Panc1 (cell line): ENCODE measurements around the gene GSTM3. TPM values are rescaled to one million over a fixed set of nuclear protein-coding genes. Genes with fewer than 3 reads are reported as not detected.

ENCODE experiments used
- ATAC-seq: fragments of 200-7000 bp; cut with Tn5 transposase; 2 replicates; pipeline ENCODE4 v1.9.1; 2020; ENCODE audit warnings: mild to moderate bottlenecking, moderate library complexity
- BruUV-seq: library from RNA; stranded (reverse); fragments of 400-500 nt; replicated peaks from 2 replicates; lab custom pipeline; 2021; lab: Mats Ljungman, UMichigan
- CTCF ChIA-PET: fragments of 300-600 bp; sonication (Branson Sonifier 250); formaldehyde crosslinking; loops from one replicate; lab custom pipeline; 2022; ENCODE audit warnings: antibody characterized with exemption; lab: Charles Lee
- POLR2A ChIA-PET: fragments of 300-600 bp; sonication (Branson Sonifier 250); formaldehyde crosslinking; loops from one replicate; lab custom pipeline; 2022; ENCODE audit warnings: antibody characterized with exemption; lab: Charles Lee
- DNase-seq: peaks from one replicate; pipeline ENCODE4 v3.0.0-alpha.2; 2010; ENCODE audit warnings: low read depth, low spot score
- H3K27ac ChIP-seq: 2 replicates; pipeline ENCODE4 v1.5.1; 2011; ENCODE audit warnings: mild to moderate bottlenecking, low read length, inconsistent platforms
- H3K27me3 ChIP-seq: fragments of 200-500 bp; sonication (Bioruptor generic); 2 replicates; pipeline ENCODE4 v1.6.0; 2014; ENCODE audit warnings: low read length, inconsistent platforms; ENCODE audit not compliant: control insufficient read depth, insufficient read depth
- H3K36me3 ChIP-seq: fragments of 200-500 bp; sonication (Bioruptor generic); 2 replicates; pipeline ENCODE4 v1.5.1; 2014; ENCODE audit warnings: inconsistent platforms, mild to moderate bottlenecking, low read length, moderate library complexity; ENCODE audit not compliant: control insufficient read depth, insufficient read depth
- H3K4me1 ChIP-seq: 2 replicates; pipeline ENCODE4 v1.5.1; 2011; ENCODE audit warnings: inconsistent platforms, mild to moderate bottlenecking, low read length, moderate library complexity; ENCODE audit not compliant: control insufficient read depth, insufficient read depth
- H3K4me3 ChIP-seq, 2 experiments: 2 replicates each; pipeline ENCODE4 v1.5.1; 2011 to 2012; ENCODE audit warnings: low read depth in 2 of 2, low read length in 2 of 2, mild to moderate bottlenecking in 2 of 2, inconsistent platforms in 1 of 2, moderate library complexity in 1 of 2
- H3K9me3 ChIP-seq: fragments of 200-500 bp; sonication (Bioruptor generic); 2 replicates; pipeline ENCODE4 v1.5.1; 2014; ENCODE audit warnings: low read depth, mild to moderate bottlenecking, inconsistent platforms, low read length, moderate library complexity; ENCODE audit not compliant: control insufficient read depth, insufficient read depth
- CTCF ChIP-seq: fragments of 450-650 bp; IDR thresholded peaks from 2 replicates; pipeline ENCODE4 v1.5.1; 2017; ENCODE audit warnings: mild to moderate bottlenecking
- POLR2AphosphoS5 ChIP-seq: IDR thresholded peaks from 2 replicates; pipeline ENCODE4 v1.6.1; 2012; ENCODE audit warnings: mild to moderate bottlenecking, low read depth, low read length, moderate library complexity
- REST ChIP-seq, 2 experiments: IDR thresholded peaks; 2 replicates each; pipeline ENCODE4 v1.6.1; 2011 to 2012; ENCODE audit warnings: low read depth in 2 of 2, control low read depth in 1 of 2, low read length in 1 of 2, mild to moderate bottlenecking in 1 of 2, moderate library complexity in 1 of 2; ENCODE audit not compliant: insufficient read depth in 1 of 2
- SIN3A ChIP-seq: IDR thresholded peaks from 2 replicates; pipeline ENCODE4 v1.6.1; 2012; ENCODE audit warnings: low read depth, mild to moderate bottlenecking, low read length, moderate library complexity, borderline replicate concordance; ENCODE audit not compliant: insufficient read depth
- TCF7L2 ChIP-seq: IDR thresholded peaks from 2 replicates; pipeline ENCODE4 v1.6.1; 2011; ENCODE audit warnings: mild to moderate bottlenecking, low read depth, low read length, inconsistent platforms
- in situ Hi-C: cut with HindIII; loops from 2 replicates; pipeline ENCODE4 v1.10.0; 2016; ENCODE audit warnings: low sequenced_read_pairs, low pct_unique_long_range_greater_than_20kb
- intact Hi-C: fragments of 100-400 bp; cut with micrococcal nuclease; formaldehyde crosslinking; loops from one replicate; pipeline ENCODE4 v1.10.0; 2022; ENCODE audit not compliant: unreplicated experiment
- total RNA-seq: library from RNA; stranded (reverse); gene quantifications from one replicate; pipeline ENCODE4 v1.2.1, GENCODE V29; 2021; ENCODE audit not compliant: unreplicated experiment

Gene GSTM3
- total RNA-seq, 1 experiment from 2014 or later: 93.1 TPM

- Histone ChIP-seq H3K27me3 (no peaks in the 10 kb centered on the region), H3K4me1 (peaks cover 89% of the 10 kb centered on the region), H3K4me3 (no peak overlapping the region), H3K9me3 (no peaks in the 10 kb centered on the region), H3K36me3 (no peaks in the 10 kb centered on the region), H3K27ac (peak overlapping the region; percentile 93)
- POLR2A ChIA-PET: no interaction called here
- CTCF ChIA-PET: no interaction called here
- in situ Hi-C loops: no loop called here
- intact Hi-C loops: no loop called here
- 0 out of 2 replicates have a peak, but pooled peaks have one; percentile 5 for ATAC-seq
- no peak for DNase-seq
- TF ChIP-seq POLR2AphosphoS5: no peak
- no peak for TF ChIP-seq SIN3A
- TF ChIP-seq TCF7L2: no peak
- no TSS peak for BruUV-seq
Observed at GRCh38 chr1:109786531-109787021, 45.7 kb upstream of the GSTM3 start.

- in situ Hi-C loops (no loop called here), intact Hi-C loops (no loop called here)
- Histone ChIP-seq H3K9me3 (no peaks in the 10 kb centered on the region), H3K36me3 (no peaks in the 10 kb centered on the region), H3K4me3 (no peak overlapping the region), H3K4me1 (peaks cover 85% of the 10 kb centered on the region), H3K27me3 (no peaks in the 10 kb centered on the region), H3K27ac (peak overlapping the region; percentile 93)
- POLR2A ChIA-PET: no interaction called here
- ATAC-seq: no peak
- no TSS peak for BruUV-seq
- DNase-seq: no peak
- TF ChIP-seq SIN3A (no peak), CTCF (no peak), TCF7L2 (no peak), REST (IDR thresholded peaks at IDR 0.05; ENCODE audit: insufficient read depth in 1 of 2, low read depth in 2 of 2, low read length in 1 of 2) (no peak), POLR2AphosphoS5 (no peak)
- CTCF ChIA-PET: no interaction called here
Observed at GRCh38 chr1:109786112-109786480, 45.3 kb upstream of the GSTM3 start.

GRCh38 chr1:109785446-109786111, 44.7 kb upstream of the GSTM3 start:
- H3K27me3 ChIP-seq: no peaks in the 10 kb centered on the region
- intact Hi-C loops (no loop called here), in situ Hi-C loops (no loop called here)
- TF ChIP-seq REST (IDR thresholded peaks at IDR 0.05; ENCODE audit: insufficient read depth in 1 of 2, low read depth in 2 of 2, low read length in 1 of 2) (no peak), SIN3A (no peak), TCF7L2 (no peak), POLR2AphosphoS5 (no peak), CTCF (no peak)
- peak overlapping the region; percentile 93 for H3K27ac ChIP-seq
- no peak for DNase-seq
- no peak for ATAC-seq
- CTCF ChIA-PET: no interaction called here
- POLR2A ChIA-PET: no interaction called here
- no TSS peak for BruUV-seq
- H3K4me1 ChIP-seq: peaks cover 79% of the 10 kb centered on the region
- no peaks in the 10 kb centered on the region for H3K9me3 ChIP-seq
- no peaks in the 10 kb centered on the region for H3K36me3 ChIP-seq
- no peak overlapping the region for H3K4me3 ChIP-seq
